LHCN-M2 (cell line): ENCODE measurements around the gene PPIF. TPM values are rescaled to one million over a fixed set of nuclear protein-coding genes. Genes with fewer than 3 reads are reported as not detected.
A peak's percentile ranks its signal among the peaks of the same experiment; 100 is the strongest.
"Not testable (repeated sequence)": the region's sequence is repeated elsewhere in the genome, so short reads cannot be mapped to it uniquely, and the experiment has no call there.

Experiments
- DNase-seq: peaks from one replicate; pipeline ENCODE4 v3.0.0-alpha.2; 2012; ENCODE audit warnings: low read depth
- total RNA-seq: library from RNA; depleted of rRNA; stranded (reverse); fragments of >200 nt; gene quantifications from 2 replicates; pipeline ENCODE4 v1.2.3, GENCODE V29; 2014

Gene PPIF
- total RNA-seq, 1 experiment from 2014 or later, result 43.8 TPM

DNA sequence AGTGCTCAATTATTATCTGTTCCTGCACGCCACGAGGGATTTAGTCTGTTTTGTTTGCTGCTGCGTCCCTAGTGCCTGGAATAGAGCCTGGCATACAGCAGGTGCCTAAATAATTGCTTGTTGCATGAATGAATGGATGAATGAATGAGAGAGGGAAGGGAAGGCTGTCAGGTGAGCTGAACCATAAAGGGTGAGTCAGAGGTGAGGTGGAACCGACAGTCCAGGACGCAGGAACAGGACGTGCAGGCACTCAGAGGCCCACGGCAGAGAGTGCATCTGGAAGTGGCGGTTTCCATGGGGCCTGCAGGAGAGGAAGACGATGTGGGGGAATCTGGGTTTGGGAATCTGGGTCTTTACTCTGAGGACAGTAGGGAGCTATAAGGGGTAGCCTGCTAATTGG, 17.7 kb upstream of the PPIF start:
- DNase-seq, result no peak

DNA sequence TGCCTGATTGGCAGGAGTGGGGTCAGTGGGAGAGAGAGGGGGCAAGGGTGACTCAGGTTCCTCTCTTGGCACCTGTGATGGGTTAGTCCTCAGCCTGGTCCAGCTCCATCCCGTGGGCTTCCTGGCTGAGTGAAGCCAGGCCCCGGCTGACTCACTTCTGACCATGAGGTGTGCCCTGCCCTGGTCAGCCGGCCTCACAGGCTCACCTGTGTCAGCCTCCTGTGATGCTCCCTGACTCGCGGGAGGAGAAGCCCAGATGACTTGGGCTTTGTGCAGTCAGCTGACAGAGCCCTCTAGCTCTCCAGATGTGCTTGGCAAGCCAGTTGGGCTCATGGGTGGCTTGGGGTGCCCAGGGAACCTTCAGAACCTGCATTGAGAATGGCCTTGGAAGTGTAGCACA, 16.0 kb upstream of the PPIF start:
- DNase-seq, result no peak

DNA sequence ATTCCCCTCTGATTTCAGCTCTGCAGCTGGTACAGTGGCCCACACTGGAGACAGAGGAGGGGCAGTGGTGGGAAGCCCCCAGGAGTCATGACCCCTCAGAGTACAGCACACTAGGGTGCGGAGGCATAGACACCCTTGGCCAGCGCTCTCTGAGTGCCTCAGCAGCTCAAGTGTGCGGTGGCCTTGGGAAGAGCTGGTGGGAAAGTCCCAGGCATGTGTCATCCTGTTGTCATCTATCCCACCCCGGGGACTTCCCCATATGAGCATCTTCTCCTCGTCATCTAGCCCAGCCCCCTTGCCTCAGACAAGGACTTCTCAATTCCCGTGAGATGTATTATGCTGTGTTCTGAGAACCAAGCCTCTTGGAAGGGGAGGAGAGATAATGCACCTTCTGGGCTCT, 15.6 kb upstream of the PPIF start:
- peak; percentile 42 for DNase-seq

DNA sequence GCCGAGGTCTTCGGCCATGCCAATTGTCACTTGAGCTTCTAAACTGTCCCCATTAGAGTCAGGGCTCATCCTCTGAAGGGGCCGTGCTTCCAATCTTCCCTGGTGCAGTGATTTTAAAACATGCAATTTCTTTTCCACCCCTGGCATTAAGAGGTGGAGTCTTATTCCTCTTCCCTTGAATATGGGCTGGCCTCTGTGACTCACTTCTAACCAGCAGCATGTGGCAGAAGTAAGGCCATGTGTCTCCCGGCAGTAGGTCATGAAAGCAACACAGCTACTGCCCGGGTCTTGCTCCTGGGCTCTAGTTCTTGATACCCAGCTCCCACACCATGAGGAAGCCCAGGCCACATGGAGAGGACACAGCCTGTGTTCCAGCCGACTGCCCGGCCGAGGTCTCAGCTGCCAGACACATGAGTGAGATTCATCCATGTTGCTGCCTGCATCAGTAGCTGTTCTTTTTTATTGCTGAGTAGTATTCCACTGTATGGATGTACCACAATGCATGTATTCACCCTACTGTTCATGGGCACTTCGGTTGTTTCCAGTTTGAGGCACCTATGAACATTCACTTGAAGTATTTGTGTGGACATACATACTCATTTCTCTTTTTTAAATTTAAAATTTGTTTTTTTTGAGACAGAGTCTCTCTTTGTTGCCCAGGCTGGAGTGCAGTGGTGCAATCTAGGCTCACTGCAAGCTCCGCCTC, 14.5 kb upstream of the PPIF start:
- DNase-seq, result not testable (repeated sequence)

DNA sequence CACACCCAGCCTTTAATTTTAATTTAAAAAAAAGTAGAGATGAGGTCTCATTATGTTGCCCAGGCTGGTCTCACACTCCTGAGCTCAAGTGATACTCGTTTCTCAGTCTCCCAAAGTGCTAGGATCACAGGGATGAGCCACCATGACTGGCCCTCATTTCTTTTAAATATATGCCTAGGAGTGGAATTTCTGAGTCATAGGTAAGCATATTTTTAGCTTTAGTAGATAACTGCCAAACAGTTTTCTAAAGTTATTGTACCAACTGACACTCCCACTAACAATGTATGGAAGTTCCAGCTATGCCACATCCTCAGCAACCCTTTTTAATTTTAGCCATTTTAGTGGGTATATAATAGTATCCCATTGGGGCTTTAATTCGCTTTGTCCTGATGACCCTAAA, 13.8 kb upstream of the PPIF start:
- peak; percentile 69 for DNase-seq

DNA sequence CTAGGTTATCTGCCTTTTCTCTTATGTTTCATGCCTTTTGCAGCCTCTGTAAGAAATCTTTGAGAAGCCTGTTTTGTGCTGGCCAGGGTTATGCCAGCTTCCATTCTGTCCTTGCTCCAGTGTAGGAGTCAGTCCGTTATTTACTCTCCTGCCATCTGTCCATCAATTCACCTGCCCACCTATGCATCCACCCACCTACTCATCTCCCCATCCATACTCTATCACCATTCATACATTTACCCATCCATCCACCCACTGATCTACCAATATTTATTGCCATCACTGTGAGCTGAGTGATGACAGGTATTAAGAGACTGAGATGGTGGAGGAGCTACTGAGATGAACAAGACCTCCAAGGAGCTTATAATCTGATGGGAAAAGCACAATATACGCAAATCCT, 12.7 kb upstream of the PPIF start:
- no peak for DNase-seq

DNA sequence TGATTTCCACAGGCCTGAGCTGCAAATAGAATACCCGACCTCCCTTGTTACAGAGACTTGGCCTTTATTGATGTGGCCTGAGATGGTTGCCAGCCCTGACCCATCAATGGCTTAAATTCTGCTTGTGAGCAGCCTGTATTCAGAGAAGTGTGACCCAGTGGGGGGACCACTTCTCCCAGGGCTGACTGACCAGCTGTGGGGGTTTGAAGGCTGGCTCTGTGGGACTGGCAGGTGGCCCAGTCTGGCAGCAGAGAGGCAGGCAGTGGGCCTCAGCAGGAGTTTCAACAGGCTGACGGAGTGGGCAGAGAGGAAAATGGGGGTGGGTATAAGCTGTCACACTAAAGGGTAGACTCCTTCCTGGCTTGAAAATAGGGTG, 12.2 kb upstream of the PPIF start:
- no peak for DNase-seq

DNA sequence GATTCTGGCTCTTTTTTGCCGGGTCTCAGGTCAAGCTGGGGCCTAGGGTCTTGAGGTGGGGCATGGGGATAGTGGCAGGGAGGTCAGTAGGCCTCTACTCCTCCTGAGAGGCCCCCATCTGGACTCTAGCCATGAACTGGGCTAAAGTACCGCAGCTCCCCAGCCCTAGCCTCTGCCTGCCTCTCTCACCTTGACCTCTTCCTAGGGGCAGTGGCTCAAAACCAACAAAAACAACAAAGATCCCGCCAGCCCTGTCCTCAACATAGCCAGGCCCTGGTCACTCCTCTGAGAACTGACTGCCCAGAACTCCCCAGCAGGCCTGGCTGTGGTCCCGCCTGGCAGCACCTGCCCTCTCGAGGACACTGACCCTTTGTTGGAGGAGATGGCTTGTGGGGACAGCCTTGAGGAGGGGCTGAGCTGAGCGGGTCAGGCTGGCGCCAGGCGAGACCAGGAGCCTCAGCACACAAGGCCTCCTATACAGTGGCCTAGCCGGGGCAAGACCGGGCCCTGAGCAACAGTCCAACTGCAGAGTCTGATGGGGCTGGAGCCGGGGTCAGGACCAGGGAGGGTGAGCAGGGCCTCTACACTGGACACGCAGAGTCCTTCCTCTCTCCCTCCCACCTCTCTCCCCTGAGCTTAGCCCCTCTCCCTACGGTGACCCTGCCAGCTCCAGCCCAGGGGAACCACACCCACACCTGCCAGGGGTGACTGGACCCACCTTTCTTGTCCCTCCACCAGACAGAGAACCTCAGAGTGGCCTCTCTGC, 11.6 kb upstream of the PPIF start:
- no peak for DNase-seq

DNA sequence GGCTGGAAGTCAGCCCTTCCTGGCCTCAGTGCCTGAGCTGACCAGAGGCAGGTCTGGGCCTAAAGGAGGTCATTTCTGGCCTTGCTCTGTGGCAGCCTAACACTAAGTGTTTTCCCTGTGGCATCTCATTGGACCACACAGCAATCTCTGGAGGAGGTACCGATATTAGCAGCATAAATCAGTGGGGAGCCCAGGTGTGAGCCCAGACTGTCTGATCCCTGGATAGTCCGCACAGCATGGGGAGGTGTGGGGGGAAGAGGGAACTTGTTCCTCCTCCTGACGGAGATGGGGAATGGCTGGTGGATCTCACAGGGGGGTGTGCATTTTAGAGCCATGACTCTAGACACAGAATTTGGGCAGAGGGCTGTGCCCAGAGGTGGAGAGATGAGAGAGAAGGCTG, 11.0 kb upstream of the PPIF start:
- DNase-seq, result no peak

DNA sequence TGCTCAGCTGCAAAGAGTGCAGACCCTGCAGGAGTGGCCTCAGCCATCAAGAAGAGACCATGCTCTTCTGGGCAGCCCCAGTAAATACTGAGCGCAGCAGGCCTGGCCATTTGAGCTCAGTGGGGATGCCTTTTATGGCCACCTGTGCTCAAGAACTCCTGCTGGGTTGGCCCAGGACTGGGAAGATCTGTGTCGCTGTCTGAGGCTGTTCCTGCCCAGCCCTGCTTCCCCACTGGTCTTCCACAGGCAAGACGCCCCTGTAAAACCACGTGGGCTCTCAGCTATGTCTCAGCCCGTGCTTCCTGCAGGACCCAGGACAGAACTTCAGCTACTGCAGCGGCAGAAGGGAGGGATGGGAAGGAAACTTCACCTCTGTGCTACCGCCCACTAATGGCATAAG, 10.5 kb upstream of the PPIF start:
- no peak for DNase-seq

DNA sequence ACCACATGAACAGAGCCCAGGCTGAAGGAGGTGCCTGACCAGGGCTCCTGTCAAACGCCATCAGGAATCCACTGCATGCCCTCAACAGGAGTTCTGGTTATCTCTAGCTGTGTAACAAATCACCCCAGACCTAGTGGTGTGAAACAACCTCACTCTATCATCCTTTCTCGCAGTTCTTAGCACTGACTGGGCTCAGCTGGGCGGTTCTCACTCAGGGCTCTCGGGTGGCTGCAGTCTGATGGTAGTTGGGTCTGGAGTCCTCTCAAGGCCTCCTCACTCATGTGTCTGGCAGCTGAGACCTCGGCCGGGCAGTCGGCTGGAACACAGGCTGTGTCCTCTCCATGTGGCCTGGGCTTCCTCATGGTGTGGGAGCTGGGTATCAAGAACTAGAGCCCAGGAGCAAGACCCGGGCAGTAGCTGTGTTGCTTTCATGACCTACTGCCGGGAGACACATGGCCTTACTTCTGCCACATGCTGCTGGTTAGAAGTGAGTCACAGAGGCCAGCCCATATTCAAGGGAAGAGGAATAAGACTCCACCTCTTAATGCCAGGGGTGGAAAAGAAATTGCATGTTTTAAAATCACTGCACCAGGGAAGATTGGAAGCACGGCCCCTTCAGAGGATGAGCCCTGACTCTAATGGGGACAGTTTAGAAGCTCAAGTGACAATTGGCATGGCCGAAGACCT, 9.3 kb upstream of the PPIF start:
- DNase-seq, result not testable (repeated sequence)

DNA sequence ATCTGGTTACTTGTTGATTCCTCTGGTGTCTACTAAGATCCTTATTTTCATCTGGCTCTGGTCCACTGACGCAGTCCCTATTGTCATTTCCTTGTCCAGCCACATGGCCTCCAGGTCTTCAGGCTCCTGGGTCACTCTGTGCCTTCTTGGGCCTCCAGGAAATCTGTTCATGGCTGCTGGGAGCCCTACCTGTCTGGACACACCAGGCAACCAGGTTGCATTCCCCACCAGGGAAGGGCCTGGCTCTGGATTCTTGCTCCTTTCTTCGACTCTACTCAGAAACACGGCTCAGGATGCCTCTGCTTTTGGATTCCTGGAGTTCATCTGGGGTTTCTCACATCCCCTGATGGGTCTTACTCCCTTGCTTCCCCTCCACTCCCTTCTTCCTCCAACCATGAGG, 8.0 kb upstream of the PPIF start:
- no peak for DNase-seq

DNA sequence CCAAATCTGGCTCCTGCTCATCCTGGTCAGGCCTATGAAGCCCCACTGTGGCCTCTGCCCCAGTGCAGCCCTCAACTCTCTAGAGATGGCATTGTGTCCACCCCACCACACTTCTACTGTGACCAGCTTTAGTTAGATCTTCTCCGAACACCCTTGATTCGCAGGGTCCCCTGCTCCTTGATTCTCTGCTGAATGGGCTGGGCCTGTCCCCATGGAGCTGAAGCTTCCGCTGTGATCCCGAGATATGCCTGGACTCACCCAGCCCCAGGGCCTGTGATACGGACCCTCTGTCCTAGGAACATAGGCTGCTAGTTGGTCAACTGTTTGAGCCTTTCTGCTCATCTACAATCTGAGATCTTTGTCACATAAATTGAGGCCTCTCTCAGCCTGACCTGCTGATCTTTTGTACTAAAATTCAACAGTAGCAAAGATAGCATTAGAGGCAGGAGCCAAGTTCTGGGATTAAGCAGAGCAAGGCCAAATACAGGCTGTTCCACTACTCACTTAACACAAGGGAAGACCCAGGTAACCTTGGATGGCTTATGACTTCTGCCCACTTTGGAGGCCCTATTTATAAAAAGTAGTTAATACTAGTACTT, 6.5 kb upstream of the PPIF start:
- DNase-seq, result no peak

DNA sequence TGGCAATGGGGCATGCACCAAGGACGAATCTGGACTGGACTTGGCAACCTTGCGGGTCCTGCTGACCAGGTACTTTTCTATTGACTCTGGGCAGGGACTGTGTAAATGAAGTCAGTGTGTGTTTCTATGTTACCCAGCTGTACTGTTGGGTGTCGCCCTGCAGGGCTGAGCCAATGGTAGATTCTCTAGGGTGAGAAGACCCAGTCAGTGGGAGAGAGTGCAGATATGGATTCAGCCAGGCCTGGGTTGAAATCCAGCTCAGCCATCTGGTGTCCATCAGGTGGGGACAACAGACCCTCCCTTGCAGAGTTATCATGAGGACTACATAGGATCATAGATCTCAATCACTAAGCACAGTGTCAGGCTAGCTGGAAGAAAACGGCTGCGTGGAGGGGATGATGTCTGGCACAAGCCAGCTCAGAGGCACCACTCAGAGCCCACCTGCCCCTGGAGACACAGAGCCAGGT, 4.9 kb upstream of the PPIF start:
- DNase-seq, result no peak

DNA sequence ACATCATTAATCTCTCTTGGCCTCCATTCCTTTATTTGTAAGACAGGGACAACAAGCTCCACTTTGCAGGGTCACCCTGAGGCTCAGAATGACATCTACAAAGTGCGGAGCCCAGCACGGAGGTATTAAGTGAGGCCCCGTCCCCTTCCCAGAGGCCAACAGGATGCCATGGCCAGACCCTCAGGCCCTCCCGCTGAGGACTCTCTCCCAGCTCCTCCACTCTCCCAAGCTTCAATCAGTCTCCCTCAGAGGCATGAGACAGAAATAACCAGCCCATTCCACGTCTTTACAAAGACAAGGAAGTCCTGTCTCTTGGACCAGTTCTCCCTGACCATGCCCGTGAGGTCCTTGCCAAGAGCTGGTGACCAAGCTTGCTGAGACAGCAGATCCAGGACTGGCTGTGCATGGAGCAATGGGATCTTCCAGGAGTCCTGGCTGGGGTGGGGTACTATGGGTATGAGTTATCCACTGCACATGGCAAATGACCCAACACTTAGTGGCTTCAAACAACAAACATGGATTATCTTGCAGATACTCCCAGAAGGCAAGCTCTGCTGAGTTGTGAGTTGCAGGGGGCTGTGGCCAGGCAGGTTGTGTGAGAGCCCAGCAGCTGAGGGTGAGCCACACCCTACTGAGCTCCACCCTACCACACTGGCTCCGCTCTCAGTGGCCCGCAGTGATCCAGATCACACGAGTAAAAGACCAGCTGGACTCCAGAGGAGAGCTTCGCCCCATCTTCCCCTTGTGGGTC, 4.3 kb upstream of the PPIF start:
- DNase-seq, result no peak

DNA sequence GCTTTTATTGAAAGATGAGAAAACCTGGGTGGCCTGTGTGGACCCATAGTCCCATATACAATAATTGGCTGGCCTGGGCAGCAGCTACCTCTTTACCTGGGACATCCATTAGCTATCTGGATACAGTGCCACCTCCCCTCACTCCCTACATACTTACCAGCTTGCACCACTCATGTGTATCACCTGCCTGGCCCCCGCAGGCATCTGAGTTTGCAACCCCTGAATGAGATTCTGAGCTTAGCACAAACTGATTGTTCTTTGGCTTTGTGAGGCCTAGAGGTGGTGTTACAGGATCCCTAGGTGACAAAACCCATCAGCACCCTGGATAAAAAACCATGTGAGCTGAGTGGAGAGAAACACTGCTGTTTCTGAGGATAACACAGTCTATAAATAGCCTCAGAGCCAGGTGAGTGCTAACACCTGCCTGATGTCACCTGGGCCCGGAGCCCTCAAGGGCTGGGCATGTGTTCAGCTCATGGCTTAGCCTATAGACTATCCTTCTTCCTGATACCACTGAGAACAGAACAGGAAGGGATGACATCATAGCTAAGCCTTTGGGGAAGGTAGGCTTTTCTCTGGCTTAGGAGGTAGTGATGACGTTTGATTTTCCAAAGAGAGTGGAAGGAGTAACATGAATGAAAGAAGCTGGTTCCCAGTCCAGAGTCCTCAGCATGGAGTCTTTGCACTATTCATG, 2.6 kb upstream of the PPIF start:
- no peak for DNase-seq

DNA sequence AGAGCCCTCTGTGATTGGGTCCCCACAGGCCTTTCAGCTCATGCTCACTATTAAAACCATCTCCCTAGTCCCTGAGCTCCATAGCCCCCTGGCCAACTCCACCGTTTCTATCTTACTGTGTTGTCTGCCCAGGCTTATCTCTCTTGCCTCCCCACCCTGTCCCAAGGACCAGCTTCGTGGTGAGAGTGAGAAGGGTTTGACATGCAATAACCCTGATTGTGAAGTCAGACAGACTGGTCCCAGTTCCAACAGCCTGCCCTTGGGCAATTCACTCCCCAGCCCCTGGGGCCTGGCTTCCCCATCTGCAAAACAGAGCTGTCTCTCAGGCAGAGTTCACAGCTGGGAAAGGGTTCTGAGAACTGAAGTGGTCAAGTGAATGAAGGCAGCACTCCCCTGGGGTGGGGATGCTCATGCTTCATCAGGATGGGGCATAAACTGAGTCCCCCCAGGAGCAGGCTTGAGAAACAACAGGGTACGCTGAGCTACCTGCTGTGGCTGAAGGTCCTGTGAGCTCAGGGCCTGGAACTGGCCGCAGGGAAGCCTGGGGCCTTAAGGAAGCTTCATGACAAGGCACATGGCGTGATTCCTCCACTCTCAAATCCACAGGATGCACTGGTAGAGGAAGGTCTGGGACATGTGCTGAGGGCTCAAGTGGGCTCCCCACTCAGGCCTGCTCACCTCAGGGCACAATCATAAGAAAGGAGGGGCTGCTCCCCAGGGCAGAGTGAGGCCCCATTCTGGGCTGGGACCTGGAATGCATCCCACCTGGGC, 1.8 kb upstream of the PPIF start:
- no peak for DNase-seq

DNA sequence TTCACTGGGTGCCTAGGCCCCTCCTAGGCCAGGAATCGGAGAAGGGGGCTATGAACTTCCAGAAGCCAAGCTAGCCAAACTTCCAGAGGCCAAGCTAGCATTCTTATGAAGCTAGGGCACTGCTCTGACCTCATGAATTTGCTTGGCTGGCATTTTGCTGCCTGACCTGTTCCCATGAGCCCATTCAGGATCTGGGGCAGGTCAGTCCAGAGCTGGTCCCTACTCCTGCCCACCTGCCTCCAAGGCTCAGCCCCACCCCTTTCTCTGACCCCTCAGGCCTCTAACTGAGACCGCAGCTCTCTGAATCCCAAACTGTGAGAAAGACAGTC, 1.3 kb upstream of the PPIF start:
- no peak for DNase-seq

DNA sequence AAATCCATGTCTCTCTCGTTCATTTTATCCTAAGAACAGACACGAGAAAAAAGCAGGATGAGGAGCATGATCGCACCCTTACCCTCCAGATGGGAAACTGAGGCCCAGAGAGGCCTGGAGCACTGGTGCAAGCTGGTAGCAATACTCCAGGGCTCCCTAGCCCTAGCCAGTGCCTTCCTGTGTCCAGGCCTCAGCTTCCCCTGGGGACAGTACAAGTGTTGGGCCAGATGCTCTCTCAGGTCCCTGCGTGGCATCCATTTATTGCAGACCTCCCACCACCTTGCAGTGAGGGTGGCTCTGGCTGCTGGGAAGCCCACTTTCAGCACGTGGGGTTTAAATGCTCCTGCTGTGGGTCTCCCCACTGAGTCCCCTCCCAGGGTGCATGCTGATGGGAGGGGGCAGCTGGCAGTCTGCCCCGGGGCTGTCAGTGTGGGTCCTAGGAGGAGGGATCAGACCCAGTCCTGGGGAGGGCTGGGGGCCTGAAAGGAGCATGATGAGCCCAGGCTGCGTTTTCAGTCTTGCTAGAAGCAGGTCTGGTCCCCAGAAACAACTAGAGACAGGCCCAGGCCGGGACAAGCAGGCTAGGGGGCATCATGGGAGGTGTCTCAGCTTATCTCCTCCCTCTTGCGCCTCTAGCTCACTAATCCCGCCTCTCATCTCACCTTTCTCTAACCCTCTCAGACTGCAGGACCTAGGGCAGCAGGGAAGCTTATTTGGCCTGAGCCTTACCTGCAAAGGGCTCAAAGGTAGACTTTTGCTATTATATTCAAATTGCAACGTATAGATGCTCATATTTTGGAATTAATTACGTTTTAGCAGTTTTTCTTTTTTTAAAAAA, 662 bp upstream of the PPIF start:
- DNase-seq, result no peak
